ENCODE results near the gene UNC80.

Gene UNC80

DNA sequence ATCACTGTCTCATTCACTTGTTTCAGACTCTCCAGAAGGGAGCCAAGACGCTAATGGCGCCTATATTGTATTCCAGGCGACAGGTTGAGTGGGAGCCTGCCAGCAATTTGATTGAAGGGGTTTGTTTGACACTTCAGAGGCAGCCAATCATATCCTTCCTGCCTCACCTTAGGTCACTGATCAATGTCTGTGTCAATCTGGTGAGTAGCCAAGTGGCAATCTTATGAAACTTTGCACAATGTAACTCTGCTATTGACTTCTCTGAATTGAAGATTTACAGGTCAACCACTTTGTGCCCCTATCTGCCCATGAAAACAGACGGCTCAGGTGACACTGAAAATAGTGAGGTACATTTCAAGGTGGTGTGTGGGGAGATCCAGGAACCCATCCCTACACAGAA lies 198.1 kb downstream of the UNC80 start:
- no peak for DNase-seq (ENCODE audit: low spot score)

DNA sequence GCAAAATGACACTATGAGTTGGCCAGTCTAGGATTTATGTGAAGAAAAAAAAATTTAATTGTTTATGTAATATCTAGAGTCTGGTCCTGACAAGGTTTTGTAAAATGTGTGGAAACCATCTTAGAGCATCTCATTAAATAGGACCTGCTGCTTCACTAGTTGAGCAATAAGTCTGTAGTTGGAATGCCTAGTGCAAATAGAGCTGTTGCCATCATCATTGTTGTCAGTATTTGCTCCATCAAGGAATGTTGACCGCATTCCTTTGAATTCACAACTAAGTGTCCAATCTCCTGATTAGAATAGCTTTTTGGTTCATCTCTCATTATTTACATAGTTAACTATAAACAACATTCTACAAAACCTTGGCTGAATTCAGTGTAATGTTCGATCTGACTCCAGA lies 198.6 kb downstream of the UNC80 start:
- DNase-seq (ENCODE audit: low spot score) = no peak

- no peak for DNase-seq (ENCODE audit: low spot score)
These were observed 199.1 kb downstream of the UNC80 start for GRCh38 chr2:209970711-209971110.

DNA sequence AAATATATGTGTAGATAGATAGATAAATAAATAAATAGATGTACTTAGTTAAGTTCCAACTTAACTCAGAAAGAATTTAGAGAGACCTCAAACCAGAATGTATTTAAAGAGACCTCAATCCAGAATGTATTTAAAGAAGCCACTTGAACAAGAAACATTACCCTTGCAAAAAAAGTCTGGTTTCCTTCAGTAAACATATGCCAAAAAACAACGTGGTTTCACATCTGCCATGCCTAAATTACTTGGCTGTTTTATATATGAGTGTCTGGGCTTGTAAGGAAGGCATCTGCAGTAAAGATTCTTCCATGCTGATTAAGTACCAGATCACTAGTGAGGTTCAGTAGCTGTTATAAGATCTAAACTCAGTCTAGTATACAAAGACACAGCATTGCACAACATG lies 201.7 kb downstream of the UNC80 start:
- DNase-seq (ENCODE audit: low spot score) = no peak

GRCh38 chr2:209974576-209974975 lies 202.9 kb downstream of the UNC80 start:
- no peak for DNase-seq (ENCODE audit: low spot score)

DNA sequence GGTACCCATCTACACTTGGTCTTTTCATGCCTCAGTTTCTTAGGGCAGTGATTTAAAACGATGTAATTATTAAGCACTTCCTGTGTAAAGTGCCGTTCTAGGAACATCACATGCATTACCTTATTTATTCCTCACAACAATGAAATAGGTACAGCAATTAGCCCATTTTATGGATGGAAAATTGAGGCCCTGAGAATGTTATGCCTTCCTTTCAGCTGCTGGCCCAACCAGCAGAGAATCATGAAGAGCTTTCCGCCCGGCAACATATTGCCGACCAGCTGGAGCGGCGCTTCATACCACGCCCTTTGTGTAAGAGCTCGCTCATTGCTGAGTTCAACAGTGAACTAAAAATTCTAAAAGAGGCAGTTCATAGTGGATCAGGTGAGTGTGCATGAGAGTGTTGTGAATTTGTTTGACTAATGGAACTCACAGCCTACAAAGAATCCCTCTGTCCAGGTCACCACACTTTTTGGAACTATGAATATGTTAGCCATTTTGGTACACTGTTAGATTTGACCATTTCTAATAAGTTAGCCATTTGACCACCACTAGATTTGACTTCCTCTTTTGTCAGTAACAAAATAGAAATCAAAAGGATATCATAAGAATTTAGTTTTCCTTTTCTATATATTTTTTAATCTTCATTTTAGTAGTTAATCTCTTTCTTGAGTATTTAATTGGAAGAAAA lies 205.2 kb downstream of the UNC80 start:
- DNase-seq (ENCODE audit: low spot score) = no peak

GRCh38 chr2:209977386-209978239 lies 206.0 kb downstream of the UNC80 start:
- DNase-seq (ENCODE audit: low spot score) = no peak

GRCh38 chr2:209984291-209984690 lies 212.7 kb downstream of the UNC80 start:
- DNase-seq (ENCODE audit: low spot score) = no peak

GRCh38 chr2:209985874-209986273 lies 214.2 kb downstream of the UNC80 start:
- DNase-seq (ENCODE audit: low spot score) = no peak

DNA sequence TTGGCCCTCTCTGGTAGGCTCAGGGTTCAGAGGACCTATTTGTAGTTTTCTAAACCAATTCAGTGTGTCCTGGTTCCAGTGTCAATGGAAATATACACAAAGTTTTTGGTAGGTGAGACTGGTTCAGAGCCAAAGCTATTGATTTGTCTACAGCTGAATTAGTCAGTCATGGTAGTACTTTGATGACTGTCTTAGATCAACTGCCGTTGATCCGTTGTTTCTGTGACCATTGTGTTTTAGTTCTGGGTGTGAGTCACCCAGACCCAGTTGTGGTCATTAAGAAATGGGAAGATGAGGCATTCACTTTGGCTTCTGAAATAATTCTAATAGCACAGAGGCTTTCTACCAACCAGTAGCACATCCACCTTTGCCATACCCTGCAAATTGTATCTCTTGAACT lies 214.8 kb downstream of the UNC80 start:
- no peak for DNase-seq (ENCODE audit: low spot score)

GRCh38 chr2:209988010-209988409 lies 216.4 kb downstream of the UNC80 start:
- DNase-seq (ENCODE audit: low spot score) = no peak

DNA sequence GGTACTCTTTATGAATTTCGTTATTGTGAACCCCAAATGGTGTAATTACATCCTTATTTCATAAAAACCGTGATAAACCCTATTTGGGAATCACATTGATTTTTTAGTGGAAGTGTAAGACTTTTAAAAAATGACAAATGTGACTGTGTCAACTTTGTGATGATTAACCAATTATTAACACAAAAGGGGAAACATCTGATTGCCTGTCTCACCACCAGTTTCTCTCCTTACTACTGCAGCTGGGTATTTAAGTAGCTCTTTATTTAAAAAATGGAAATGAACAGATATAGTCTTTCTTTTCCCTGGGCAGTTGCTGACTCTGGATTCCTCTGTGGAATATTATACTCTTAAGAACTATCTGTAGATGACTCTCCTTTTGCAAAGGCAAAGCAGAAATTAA lies 219.2 kb downstream of the UNC80 start:
- DNase-seq (ENCODE audit: low spot score) = no peak

GRCh38 chr2:209993968-209994367 lies 222.3 kb downstream of the UNC80 start:
- no peak for DNase-seq (ENCODE audit: low spot score)

DNA sequence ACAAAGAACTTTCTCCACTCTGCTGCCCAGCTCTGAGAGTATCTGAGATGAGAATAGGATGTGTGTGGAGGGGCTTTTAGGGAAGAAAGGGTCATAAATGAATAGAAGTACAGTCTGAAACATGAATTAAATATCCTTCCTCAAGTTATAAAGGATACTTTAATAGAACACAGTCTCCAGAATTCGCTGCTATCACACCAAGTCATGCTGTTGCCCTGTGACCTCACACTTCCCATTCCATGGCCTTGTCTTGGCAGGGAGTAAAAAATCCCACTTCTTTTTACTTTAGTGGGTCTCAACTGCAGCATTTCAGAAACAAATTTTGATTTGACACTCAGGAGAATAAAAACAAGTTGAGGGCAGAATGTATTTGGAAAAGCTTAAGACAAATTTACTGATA lies 227.0 kb downstream of the UNC80 start:
- no peak for DNase-seq (ENCODE audit: low spot score)

DNA sequence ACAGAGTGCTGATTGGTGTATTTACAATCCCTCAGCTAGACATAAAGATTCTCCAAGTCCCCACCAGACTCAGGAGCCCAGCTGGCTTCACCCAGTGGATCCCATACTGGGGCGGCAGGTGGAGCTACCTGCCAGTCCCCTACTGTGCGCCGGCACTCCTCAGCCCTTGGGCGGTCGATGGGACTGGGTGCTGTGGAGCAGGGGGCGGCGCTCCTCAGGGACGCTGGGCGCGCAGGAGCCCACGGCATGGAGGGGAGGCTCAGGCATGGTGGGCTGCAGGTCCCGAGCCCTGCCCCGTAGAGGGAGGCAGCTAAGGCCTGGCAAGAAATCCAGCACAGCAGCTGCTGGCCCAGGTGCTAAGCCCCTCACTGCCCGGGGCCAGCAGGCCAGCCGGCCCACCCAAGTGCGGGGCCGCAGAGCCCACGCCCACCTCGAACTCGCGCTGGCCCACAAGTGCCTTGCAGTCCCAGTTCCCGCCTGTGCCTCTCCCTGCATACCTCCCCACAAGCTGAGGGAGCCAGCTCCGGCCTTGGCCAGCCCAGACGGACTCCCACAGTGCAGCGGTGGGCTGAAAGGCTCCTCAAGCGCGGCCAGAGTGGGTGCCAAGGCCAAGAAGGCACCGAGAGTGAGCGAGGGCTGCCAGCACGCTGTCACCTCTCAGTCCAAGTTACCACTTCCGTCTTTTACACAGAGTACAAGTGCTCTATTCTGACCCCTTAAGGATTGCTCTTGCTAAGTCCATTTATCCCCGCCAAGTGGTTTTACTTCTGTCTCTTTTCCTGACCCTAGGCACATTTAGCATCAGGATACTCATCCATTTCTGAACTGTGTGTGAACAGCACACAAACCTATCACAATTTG lies 229.1 kb downstream of the UNC80 start:
- no peak for DNase-seq (ENCODE audit: low spot score)

GRCh38 chr2:210002158-210003157 lies 230.8 kb downstream of the UNC80 start, which contains the start of gene RPE:
Gene RPE (plus strand): TSS chr2:210002638. CDS start chr2:210002662, 24 bp downstream.
- DNase-seq (ENCODE audit: low spot score) = peak; percentile 86

- DNase-seq (ENCODE audit: low spot score) = no peak
These were observed 231.7 kb downstream of the UNC80 start for GRCh38 chr2:210003359-210003758.

- DNase-seq (ENCODE audit: low spot score) = no peak
These were observed 233.2 kb downstream of the UNC80 start for GRCh38 chr2:210004881-210005280.

DNA sequence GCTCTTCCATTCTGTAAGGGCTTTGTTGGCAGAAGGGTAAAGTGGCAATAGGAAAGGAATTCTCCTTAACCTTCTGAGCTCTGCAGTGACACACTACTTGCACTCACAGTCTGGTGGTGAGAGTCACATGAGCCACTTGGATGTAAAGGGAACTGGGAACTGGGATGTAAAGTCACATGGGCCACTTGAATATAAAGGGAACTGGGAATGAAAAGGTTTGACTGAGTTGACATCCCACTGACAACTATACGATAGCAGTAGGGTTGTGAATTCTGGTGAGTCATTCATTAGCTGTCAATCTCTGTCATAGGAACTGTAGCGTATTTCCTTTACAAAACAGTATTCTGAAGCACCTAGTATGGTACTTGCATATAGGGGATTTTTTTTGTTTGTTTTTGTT lies 236.3 kb downstream of the UNC80 start:
- no peak for DNase-seq (ENCODE audit: low spot score)

DNA sequence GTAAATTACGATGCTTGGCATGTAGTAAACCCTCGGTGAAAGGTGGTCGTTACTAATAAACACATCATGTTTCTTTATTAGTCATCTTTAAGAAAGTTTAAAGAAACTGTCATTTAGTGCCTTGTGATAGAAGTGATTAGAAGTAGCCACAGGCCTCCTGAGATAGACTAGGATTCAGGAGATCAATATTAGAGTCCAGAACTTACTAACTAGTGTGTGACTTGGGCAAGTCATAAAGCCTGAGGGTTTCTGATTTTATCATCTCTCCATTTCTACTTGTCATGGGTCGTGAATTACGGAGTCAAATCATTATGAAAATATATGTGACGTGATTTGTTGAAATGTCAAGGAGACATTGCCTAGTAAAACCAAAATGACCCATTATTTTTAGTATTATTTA lies 237.5 kb downstream of the UNC80 start:
- DNase-seq (ENCODE audit: low spot score) = no peak

- no peak for DNase-seq (ENCODE audit: low spot score)
These were observed 238.3 kb downstream of the UNC80 start for GRCh38 chr2:210009896-210010295.
